Measurements from ENCODE around the gene MCF2L.

MCF2L gene

DNA sequence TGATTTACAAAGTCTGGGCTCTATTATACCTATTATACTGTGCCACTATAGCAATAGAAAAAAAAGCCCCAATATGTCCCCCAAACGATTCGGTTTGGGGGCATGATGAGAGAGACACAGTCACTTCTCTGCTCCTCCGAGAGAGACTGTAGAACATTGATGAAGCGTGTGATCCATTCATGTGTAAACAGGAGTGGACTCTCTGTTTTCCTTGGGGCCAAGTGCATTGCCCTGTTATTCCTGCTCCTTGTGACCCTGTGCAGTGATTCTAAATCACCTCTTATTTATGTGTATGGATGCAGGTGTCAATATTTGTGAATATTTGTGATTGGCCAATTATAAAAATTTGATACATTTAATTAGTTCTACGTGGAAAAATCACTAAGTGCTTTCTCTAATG is 170.6 kb downstream of the MCF2L start:
- no peak for DNase-seq

DNA sequence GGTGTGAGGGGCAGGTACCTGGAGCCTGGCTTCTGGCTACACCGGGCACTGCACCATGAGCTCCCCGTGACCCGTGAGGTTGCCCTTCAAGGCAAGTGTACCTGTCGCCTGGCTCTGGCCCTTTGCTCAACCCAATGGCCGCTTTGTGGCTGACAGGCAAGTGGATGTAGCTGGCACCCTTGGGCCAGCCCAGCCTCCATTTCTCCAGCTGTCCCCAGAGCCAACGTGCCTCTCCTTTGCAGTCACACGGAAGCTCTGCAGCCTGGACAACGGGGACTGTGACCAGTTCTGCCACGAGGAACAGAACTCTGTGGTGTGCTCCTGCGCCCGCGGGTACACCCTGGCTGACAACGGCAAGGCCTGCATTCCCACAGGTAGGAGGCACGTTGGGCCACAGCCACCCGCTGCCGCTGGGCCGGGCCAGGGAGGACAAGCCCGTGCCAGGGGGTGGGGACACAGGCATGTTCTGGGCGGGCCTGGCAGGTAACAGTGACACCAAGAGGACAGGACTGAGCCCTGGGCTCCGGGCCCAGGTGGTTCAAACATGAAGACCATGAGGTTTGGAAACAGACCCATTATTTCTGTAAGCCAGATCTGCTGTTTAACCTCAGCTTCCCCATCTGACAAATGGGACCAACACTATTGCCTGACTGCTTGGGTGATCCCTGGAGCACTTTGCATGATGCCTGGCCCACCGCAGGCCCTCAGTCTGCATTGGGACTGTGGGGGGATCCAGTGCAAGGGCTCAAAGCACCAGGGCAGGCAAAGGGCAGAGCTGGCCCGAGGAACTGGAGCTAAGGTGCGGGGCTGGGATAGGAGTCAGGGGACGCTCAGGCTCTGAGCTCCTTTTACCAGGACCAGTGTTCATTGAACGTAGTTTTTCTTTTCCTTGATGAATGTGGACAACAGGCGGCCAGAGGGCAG is 171.9 kb downstream of the MCF2L start:
- no peak for DNase-seq

DNA sequence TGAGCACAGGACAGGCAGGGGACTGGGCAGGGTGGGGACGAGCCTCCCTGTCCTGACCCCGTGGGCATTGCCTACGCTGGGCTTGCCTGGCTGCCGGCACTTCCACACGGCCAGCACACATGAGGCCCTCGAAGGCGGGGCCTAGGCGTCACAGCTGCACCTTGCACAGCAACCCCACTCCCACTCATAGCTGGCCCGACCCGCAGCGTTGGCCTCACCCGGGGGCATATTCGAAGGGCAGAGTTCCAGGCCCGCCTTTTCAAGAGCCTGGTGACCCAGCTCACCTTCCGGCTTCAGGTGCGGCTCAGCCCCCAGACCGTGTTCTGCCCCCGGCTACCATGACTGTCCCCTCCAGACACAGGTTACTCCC is 172.6 kb downstream of the MCF2L start:
- DNase-seq: no peak

DNA sequence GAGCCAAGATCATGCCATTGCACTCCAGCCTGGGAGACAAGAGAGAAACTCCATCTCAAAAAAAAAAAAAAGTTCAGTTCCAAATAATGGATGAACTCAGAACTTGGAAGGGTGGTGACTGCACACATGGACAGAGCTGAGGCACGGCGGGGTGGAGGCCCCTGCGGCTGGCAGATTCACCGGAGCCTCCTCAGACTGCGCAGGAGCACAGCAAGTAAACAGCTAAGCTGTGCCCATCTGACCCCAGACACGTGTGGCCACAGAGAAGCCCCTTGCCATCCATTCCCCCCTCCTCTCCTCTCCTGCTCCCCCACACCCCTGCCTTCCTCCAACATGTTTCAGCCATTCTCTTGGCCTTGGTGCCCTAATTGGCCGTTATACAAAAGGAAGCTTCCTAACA is 173.9 kb downstream of the MCF2L start:
- no peak for DNase-seq

DNA sequence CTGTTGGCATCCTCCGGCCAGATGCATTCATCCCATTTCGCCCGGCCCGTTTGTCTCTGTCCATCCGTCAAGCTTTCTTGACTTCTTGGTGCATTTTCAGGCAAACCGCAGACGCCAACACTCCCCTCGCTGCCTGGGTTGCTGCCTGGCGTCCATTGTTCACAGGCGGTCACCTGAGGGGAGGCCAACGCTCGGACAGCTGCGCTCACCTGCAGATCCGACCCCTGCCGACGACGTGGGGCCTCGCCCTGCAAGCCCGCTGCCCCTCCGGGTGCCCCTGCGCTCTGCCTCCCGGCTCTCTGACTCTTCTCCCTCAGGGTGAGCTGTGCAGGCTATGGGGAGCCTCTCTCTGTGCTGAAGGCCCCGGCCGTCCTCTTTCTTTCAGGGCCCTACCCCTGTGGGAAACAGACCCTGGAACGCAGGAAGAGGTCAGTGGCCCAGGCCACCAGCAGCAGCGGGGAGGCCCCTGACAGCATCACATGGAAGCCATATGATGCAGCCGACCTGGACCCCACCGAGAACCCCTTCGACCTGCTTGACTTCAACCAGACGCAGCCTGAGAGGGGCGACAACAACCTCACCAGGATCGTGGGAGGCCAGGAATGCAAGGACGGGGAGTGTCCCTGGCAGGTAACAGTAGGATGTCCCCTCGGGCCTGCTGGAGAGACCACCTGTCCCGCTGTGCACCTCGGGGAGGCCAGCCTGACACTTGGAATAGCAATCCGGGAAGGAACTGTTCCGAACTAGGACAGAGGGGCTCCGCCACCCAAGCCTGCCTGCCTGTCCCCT is 174.6 kb downstream of the MCF2L start:
- no peak for DNase-seq

DNA sequence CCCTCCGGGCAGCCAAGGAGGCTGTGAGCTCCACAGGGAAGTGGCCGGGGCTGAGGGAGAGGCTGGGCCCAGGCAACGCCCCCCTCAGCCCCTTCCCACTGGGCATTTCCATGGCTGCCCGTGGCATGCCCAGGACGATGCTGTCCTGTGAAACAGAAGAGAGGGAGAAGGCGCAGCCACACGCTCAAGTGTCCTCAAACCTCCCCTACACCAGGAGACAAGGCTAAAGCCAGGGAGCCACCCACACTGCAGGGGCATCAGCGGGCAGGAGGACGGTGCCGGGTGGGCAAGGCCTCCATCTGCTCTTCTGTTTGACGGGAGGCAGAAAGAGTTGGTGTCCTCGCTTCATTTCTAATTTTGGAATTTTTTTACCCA is 175.2 kb downstream of the MCF2L start:
- DNase-seq: no peak

DNA sequence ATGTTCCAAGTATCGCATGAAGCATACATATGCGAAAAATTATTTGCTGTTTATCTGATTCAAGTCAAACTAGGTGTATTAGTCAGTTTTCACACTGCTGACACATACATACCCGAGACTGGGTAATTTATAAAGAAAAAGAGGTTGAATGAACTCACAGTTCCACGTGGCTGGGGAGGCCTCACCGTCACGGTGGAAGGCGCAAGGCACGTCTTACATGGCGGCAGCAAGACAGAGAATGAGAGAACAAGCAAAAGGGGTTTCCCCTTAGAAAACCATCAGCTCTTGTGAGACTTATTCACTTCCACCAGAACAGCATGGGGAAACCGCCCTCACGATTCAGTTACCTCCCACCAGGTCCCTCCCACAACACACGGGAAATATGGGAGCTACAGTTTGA is 176.5 kb downstream of the MCF2L start:
- DNase-seq: no peak

DNA sequence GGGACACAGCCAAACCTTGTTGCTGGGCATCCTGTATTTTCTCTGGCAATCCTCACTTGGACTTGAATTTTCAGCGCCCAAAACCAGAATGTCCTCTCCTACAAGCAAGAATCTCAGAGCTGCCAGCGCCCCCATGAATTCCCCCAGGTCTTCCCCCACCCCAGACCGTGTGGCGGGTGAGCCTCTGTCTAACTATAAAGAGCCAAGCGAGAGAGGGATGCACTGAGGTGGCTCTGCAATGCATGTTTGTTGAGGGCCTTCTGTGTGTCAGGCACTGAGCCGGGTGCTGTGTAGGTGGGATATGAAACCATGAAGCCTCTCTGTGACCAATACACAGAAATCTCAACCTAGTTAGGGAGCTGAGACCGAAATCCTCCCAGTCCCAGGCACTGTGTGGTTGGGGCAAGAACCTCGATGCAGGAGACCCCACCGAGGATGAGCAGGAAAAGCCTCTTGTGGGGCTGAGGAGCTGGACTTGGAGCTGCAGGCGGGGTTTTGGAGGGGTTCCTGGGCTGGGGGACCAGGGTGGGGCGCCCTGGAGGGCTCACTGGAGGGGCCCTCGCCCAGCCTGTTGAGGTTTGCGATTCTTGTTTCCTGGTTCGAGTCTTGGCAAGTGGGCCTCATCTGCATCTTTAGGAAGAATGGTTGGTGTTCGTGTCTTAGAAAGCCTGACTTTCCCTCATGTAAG is 177.0 kb downstream of the MCF2L start:
- DNase-seq: no peak

DNA sequence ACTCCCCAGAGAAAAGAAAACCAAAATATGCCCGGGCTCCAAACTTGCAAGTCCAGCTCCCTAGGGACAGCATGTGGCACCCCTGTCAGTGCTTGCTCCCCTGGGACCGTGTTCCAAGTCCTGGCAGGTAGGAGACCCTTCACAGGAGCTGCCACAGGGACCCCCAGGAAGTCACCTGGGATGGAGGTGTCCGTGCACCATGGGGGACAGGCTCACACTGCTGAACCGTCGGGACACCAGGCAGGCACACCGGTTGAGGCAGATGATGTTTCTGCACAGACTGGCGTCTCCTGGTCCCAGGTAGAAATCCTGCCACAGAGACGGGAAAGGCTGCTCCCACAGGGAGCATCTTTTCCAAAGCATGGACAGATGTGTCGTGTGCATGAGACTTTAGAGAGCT is 177.7 kb downstream of the MCF2L start:
- no peak for DNase-seq

DNA sequence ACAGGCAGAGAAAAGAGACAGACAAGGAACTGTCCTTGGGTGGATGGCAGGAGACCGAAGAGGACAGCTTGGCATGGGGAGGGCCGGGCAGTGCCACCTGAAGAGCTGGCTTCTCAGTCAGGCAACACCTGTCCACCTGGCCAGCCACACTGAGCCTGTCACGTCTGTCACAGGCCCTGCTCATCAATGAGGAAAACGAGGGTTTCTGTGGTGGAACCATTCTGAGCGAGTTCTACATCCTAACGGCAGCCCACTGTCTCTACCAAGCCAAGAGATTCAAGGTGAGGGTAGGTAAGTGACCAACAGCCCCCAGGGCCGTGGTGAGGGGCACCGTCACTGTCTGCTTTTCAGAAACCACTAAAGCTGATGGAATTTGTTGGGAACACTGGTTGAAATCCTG is 178.2 kb downstream of the MCF2L start:
- DNase-seq: no peak

DNA sequence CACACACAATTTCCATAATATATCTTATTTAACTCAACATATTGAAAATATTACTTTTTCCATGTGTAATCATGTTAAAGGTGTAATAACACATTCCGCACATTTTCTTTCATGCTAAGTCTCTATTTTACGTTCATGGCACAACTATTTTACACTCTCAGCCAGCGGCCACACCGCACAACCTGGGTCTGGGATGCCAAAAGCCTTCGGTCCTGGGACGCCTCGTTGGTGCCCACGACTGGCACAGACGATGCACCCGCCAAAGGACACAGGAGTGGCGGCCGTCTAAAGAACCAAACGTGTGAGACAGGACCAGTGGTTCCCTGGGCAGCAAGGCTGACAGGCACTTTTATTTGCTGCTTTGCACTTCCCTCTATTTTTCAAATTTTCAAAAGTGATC is 179.4 kb downstream of the MCF2L start:
- no peak for DNase-seq

DNA sequence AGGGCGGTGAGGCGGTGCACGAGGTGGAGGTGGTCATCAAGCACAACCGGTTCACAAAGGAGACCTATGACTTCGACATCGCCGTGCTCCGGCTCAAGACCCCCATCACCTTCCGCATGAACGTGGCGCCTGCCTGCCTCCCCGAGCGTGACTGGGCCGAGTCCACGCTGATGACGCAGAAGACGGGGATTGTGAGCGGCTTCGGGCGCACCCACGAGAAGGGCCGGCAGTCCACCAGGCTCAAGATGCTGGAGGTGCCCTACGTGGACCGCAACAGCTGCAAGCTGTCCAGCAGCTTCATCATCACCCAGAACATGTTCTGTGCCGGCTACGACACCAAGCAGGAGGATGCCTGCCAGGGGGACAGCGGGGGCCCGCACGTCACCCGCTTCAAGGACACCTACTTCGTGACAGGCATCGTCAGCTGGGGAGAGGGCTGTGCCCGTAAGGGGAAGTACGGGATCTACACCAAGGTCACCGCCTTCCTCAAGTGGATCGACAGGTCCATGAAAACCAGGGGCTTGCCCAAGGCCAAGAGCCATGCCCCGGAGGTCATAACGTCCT is 180.0 kb downstream of the MCF2L start:
- DNase-seq: no peak
